Measurements from ENCODE around the gene EXOC2.

Gene EXOC2

GRCh38 chr6:692858-693722 is at the start of gene EXOC2:
TSS of gene EXOC2 (minus strand) at chr6:693139. CDS start at chr6:637818, 55,321 bp downstream.
- peak; percentile 67 to 78 for DNase-seq (ENCODE audit: extremely low read depth in 1 of 2, low read depth in 1 of 2)

- DNase-seq (ENCODE audit: extremely low read depth in 1 of 2, low read depth in 1 of 2): no peak
These were observed 48.7 kb upstream of the EXOC2 start for GRCh38 chr6:741410-742339.

- DNase-seq (ENCODE audit: extremely low read depth in 1 of 2, low read depth in 1 of 2): no peak
These were observed 43.9 kb upstream of the EXOC2 start for GRCh38 chr6:736657-737446.

- no peak for DNase-seq (ENCODE audit: extremely low read depth in 1 of 2, low read depth in 1 of 2)
These were observed 40.7 kb upstream of the EXOC2 start for GRCh38 chr6:733431-734219.

GRCh38 chr6:731924-732323 is 39.0 kb upstream of the EXOC2 start:
- no peak for DNase-seq (ENCODE audit: extremely low read depth in 1 of 2, low read depth in 1 of 2)

GRCh38 chr6:729606-730320 is 36.8 kb upstream of the EXOC2 start:
- DNase-seq (ENCODE audit: extremely low read depth in 1 of 2, low read depth in 1 of 2): no peak

GRCh38 chr6:727856-728255 is 34.9 kb upstream of the EXOC2 start:
- no peak for DNase-seq (ENCODE audit: extremely low read depth in 1 of 2, low read depth in 1 of 2)

- DNase-seq (ENCODE audit: extremely low read depth in 1 of 2, low read depth in 1 of 2): no peak
These were observed 30.6 kb upstream of the EXOC2 start for GRCh38 chr6:723540-723939.

GRCh38 chr6:722608-723007 is 29.7 kb upstream of the EXOC2 start:
- DNase-seq (ENCODE audit: extremely low read depth in 1 of 2, low read depth in 1 of 2): no peak

- DNase-seq (ENCODE audit: extremely low read depth in 1 of 2, low read depth in 1 of 2): peak; percentile 46 to 67
These were observed 29.2 kb upstream of the EXOC2 start for GRCh38 chr6:722077-722524.

- DNase-seq (ENCODE audit: extremely low read depth in 1 of 2, low read depth in 1 of 2): no peak
These were observed 25.4 kb upstream of the EXOC2 start for GRCh38 chr6:718345-718744.

GRCh38 chr6:717135-717534 is 24.2 kb upstream of the EXOC2 start:
- no peak for DNase-seq (ENCODE audit: extremely low read depth in 1 of 2, low read depth in 1 of 2)

GRCh38 chr6:715709-716491 is 23.0 kb upstream of the EXOC2 start:
- DNase-seq (ENCODE audit: extremely low read depth in 1 of 2, low read depth in 1 of 2): no peak

GRCh38 chr6:714100-714499 is 21.2 kb upstream of the EXOC2 start:
- DNase-seq (ENCODE audit: extremely low read depth in 1 of 2, low read depth in 1 of 2): no peak

GRCh38 chr6:713351-713750 is 20.4 kb upstream of the EXOC2 start:
- DNase-seq (ENCODE audit: extremely low read depth in 1 of 2, low read depth in 1 of 2): no peak

GRCh38 chr6:712805-713204 is 19.9 kb upstream of the EXOC2 start:
- no peak for DNase-seq (ENCODE audit: extremely low read depth in 1 of 2, low read depth in 1 of 2)

- DNase-seq (ENCODE audit: extremely low read depth in 1 of 2, low read depth in 1 of 2): no peak
These were observed 19.0 kb upstream of the EXOC2 start for GRCh38 chr6:711925-712324.
